GM12891 (cell line): ENCODE data around the gene PCDHA1.

Experiments used
- DNase-seq: peaks from one replicate; pipeline ENCODE4 v3.0.0; 2011; ENCODE audit warnings: low spot score; ENCODE audit not compliant: insufficient read length
- FAIRE-seq: peaks from 2 replicates; lab custom pipeline; 2011; peaks lifted over from hg19 to GRCh38; lab: Jason Lieb, UNC
- PAX5 ChIP-seq: IDR thresholded peaks from 2 replicates; pipeline ENCODE4 v1.6.1; 2011; ENCODE audit warnings: low read length, moderate library complexity, mild to moderate bottlenecking; ENCODE audit not compliant: insufficient read depth, severe bottlenecking
- POLR2A ChIP-seq: IDR thresholded peaks from 2 replicates; pipeline ENCODE4 v1.6.1; 2011; ENCODE audit warnings: low read depth, low read length, control low read depth
- POLR2AphosphoS5 ChIP-seq: IDR thresholded peaks from 2 replicates; pipeline ENCODE4 v1.6.1; 2011; ENCODE audit warnings: low read depth, low read length, control low read depth
- POU2F2 ChIP-seq: IDR thresholded peaks from 2 replicates; pipeline ENCODE4 v1.6.1; 2011; ENCODE audit warnings: low read depth, mild to moderate bottlenecking, control low read depth, low read length, moderate library complexity
- SPI1 ChIP-seq: IDR thresholded peaks from 2 replicates; pipeline ENCODE4 v1.6.1; 2011; ENCODE audit warnings: low read depth, low read length, control low read depth
- TAF1 ChIP-seq: IDR thresholded peaks from 2 replicates; pipeline ENCODE4 v1.6.1; 2011; ENCODE audit warnings: low read depth, low read length, control low read depth

The PCDHA1 gene

GRCh38 chr5:141022384-141022783 lies 236.4 kb downstream of the PCDHA1 start:
- DNase-seq (no peak), FAIRE-seq (no peak)
- TF ChIP-seq POU2F2 (no peak), SPI1 (no peak), TAF1 (no peak), PAX5 (no peak), POLR2AphosphoS5 (no peak), POLR2A (no peak)

- no peak for TF ChIP-seq PAX5
- TF ChIP-seq POLR2A: no peak
- no peak for TF ChIP-seq TAF1
- no peak for TF ChIP-seq POU2F2
- no peak for FAIRE-seq
- DNase-seq: no peak
Measured at GRCh38 chr5:141031006-141031405, 245.1 kb downstream of the PCDHA1 start.

GRCh38 chr5:141032626-141033025 lies 246.7 kb downstream of the PCDHA1 start:
- no peak for DNase-seq
- no peak for FAIRE-seq
- TF ChIP-seq TAF1 (no peak), SPI1 (no peak), POU2F2 (no peak), POLR2AphosphoS5 (no peak), PAX5 (no peak), POLR2A (no peak)

- FAIRE-seq: no peak
- DNase-seq: no peak
- TF ChIP-seq PAX5 (no peak), TAF1 (no peak), POU2F2 (no peak), POLR2AphosphoS5 (no peak), SPI1 (no peak), POLR2A (no peak)
Measured at GRCh38 chr5:141039061-141039460, 253.1 kb downstream of the PCDHA1 start.

- DNase-seq: no peak
- TF ChIP-seq POLR2AphosphoS5 (no peak), POU2F2 (no peak), SPI1 (no peak), PAX5 (no peak), POLR2A (no peak), TAF1 (no peak)
- no peak for FAIRE-seq
Measured at GRCh38 chr5:141039517-141039916, 253.6 kb downstream of the PCDHA1 start.

GRCh38 chr5:141040093-141040770 lies 254.3 kb downstream of the PCDHA1 start:
- DNase-seq: no peak
- FAIRE-seq: no peak
- TF ChIP-seq PAX5 (no peak), SPI1 (no peak), POU2F2 (no peak), POLR2A (no peak), TAF1 (no peak), POLR2AphosphoS5 (no peak)

- TF ChIP-seq POLR2AphosphoS5: no peak
- TF ChIP-seq TAF1: no peak
- no peak for TF ChIP-seq PAX5
- no peak for TF ChIP-seq POLR2A
- no peak for TF ChIP-seq POU2F2
- TF ChIP-seq SPI1: no peak
- peak; percentile 61 for FAIRE-seq
- DNase-seq: peak; percentile 48
Measured at GRCh38 chr5:141040771-141041426, 255.0 kb downstream of the PCDHA1 start.

GRCh38 chr5:141041427-141041785 lies 255.5 kb downstream of the PCDHA1 start:
- no peak for DNase-seq
- TF ChIP-seq POLR2AphosphoS5: no peak
- no peak for TF ChIP-seq TAF1
- TF ChIP-seq PAX5: no peak
- no peak for TF ChIP-seq POU2F2
- no peak for FAIRE-seq

GRCh38 chr5:141042555-141042954 lies 256.6 kb downstream of the PCDHA1 start:
- DNase-seq (no peak), FAIRE-seq (no peak)
- no peak for TF ChIP-seq POLR2AphosphoS5
- no peak for TF ChIP-seq POU2F2
- TF ChIP-seq POLR2A: no peak
- TF ChIP-seq PAX5: no peak
- no peak for TF ChIP-seq SPI1
- TF ChIP-seq TAF1: no peak
